MM.1S (cell line): Measurements from ENCODE around the gene CPEB4.

Source experiments
- DNase-seq: peaks from one replicate; pipeline ENCODE4 v3.0.0-alpha.2; 2015
- H2AFZ ChIP-seq: fragments of 300-600 bp; sonication (generic); 2 replicates; pipeline ENCODE4 v1.6.0; 2016; ENCODE audit warnings: antibody characterized with exemption, low read length
- H3F3A ChIP-seq: fragments of 300-600 bp; sonication (generic); 2 replicates; pipeline ENCODE4 v1.6.1; 2016; ENCODE audit warnings: mild to moderate bottlenecking, antibody characterized with exemption, low read length, moderate library complexity, mixed read lengths; ENCODE audit not compliant: insufficient read depth
- H3K27ac ChIP-seq: fragments of 300-600 bp; sonication (generic); 2 replicates; pipeline ENCODE4 v1.5.1; 2016; ENCODE audit warnings: mild to moderate bottlenecking, low read length
- H3K27me3 ChIP-seq: fragments of 300-600 bp; sonication (generic); replicated peaks from 2 replicates; pipeline ENCODE4 v1.6.0; 2016; ENCODE audit warnings: low read length; ENCODE audit not compliant: insufficient read depth
- H3K36me3 ChIP-seq: fragments of 300-600 bp; sonication (generic); replicated peaks from 2 replicates; pipeline ENCODE4 v1.6.1; 2016; ENCODE audit warnings: mild to moderate bottlenecking, low read length, mixed read lengths; ENCODE audit not compliant: insufficient read depth
- H3K4me1 ChIP-seq: fragments of 300-600 bp; sonication (generic); 2 replicates; pipeline ENCODE4 v1.6.1; 2016; ENCODE audit warnings: low read length, mixed read lengths
- H3K4me2 ChIP-seq: fragments of 300-600 bp; sonication (generic); 2 replicates; pipeline ENCODE4 v1.6.0; 2016; ENCODE audit warnings: low read depth, low read length
- H3K4me3 ChIP-seq: fragments of 300-600 bp; sonication (generic); 2 replicates; pipeline ENCODE4 v1.5.1; 2016; ENCODE audit warnings: low read length, mixed read lengths
- H3K79me2 ChIP-seq: fragments of 300-600 bp; sonication (generic); 2 replicates; pipeline ENCODE4 v1.6.1; 2016; ENCODE audit warnings: mixed run types, low read length, mixed read lengths
- H3K9ac ChIP-seq: fragments of 300-600 bp; sonication (generic); 2 replicates; pipeline ENCODE4 v1.6.1; 2016; ENCODE audit warnings: low read length, mixed read lengths
- H3K9me2 ChIP-seq: fragments of 300-600 bp; sonication (generic); replicated peaks from 2 replicates; pipeline ENCODE4 v1.6.1; 2016; ENCODE audit warnings: mild to moderate bottlenecking, low read length, mixed read lengths; ENCODE audit not compliant: insufficient read depth
- H3K9me3 ChIP-seq: fragments of 300-600 bp; sonication (generic); replicated peaks from 2 replicates; pipeline ENCODE4 v1.6.1; 2016; ENCODE audit warnings: mild to moderate bottlenecking, low read length, mixed read lengths; ENCODE audit not compliant: insufficient read depth
- H4K20me1 ChIP-seq: fragments of 300-600 bp; sonication (generic); 2 replicates; pipeline ENCODE4 v1.6.1; 2016; ENCODE audit warnings: mild to moderate bottlenecking, low read length, moderate library complexity, mixed read lengths; ENCODE audit not compliant: insufficient read depth
- CTCF ChIP-seq: fragments of 300-600 bp; sonication (generic); IDR thresholded peaks from 2 replicates; pipeline ENCODE4 v1.5.1; 2016; ENCODE audit warnings: antibody characterized with exemption, low read length, mixed read lengths
- EZH2 ChIP-seq: fragments of 300-600 bp; sonication (generic); optimal IDR thresholded peaks from 2 replicates; pipeline ENCODE3; 2017; ENCODE audit warnings: low read depth, mild to moderate bottlenecking, antibody characterized with exemption, low read length, mixed read lengths
- EZH2phosphoT487 ChIP-seq: fragments of 300-600 bp; sonication (generic); IDR thresholded peaks from 2 replicates; pipeline ENCODE4 v1.6.1; 2018; ENCODE audit warnings: antibody characterized with exemption, low read length

CPEB4 gene

GRCh38 chr5:173895401-173896165 is 7.4 kb downstream of the CPEB4 start:
- no peak for DNase-seq
- H3K79me2 ChIP-seq: peaks cover 100% of the 10 kb centered on the region
- no peak for TF ChIP-seq EZH2
- TF ChIP-seq CTCF: no peak
- no peak for TF ChIP-seq EZH2phosphoT487
- peak overlapping the region; percentile 57 for H3K4me3 ChIP-seq
- no peak overlapping the region for H2AFZ ChIP-seq
- peak overlapping the region; percentile 85 for H3K27ac ChIP-seq
- peak overlapping the region; percentile 62 for H3K9ac ChIP-seq
- H3K4me1 ChIP-seq: peaks cover 28% of the 10 kb centered on the region
- no peaks in the 10 kb centered on the region for H3K9me3 ChIP-seq
- peaks cover 65% of the 10 kb centered on the region for H3F3A ChIP-seq
- peak overlapping the region; percentile 74 for H3K4me2 ChIP-seq
- no peaks in the 10 kb centered on the region for H3K9me2 ChIP-seq
- no peaks in the 10 kb centered on the region for H3K27me3 ChIP-seq
- H4K20me1 ChIP-seq: no peaks in the 10 kb centered on the region; the same call in 1 of the 2 replicates
- peaks cover 7% of the 10 kb centered on the region for H3K36me3 ChIP-seq

GRCh38 chr5:173896631-173897030 is 8.5 kb downstream of the CPEB4 start:
- Histone ChIP-seq H3K9me2 (no peaks in the 10 kb centered on the region), H3K4me2 (peak overlapping the region; percentile 74), H3K4me1 (peaks cover 39% of the 10 kb centered on the region), H4K20me1 (no peaks in the 10 kb centered on the region; the same call in 1 of the 2 replicates), H3K27me3 (no peaks in the 10 kb centered on the region), H2AFZ (no peak overlapping the region), H3K36me3 (peaks cover 3% of the 10 kb centered on the region), H3F3A (peaks cover 65% of the 10 kb centered on the region), H3K79me2 (peaks cover 100% of the 10 kb centered on the region), H3K4me3 (peak overlapping the region; percentile 57), H3K9me3 (no peaks in the 10 kb centered on the region), H3K9ac (peak overlapping the region; percentile 62), H3K27ac (peak overlapping the region; percentile 85; the same call in 1 of the 2 replicates)
- DNase-seq: no peak
- TF ChIP-seq CTCF: no peak

GRCh38 chr5:173901705-173902104 is 13.6 kb downstream of the CPEB4 start:
- no peaks in the 10 kb centered on the region for H3K27me3 ChIP-seq
- TF ChIP-seq EZH2 (no peak), EZH2phosphoT487 (no peak), CTCF (no peak)
- peak overlapping the region; percentile 90 for H3K27ac ChIP-seq
- H3K4me2 ChIP-seq: peak overlapping the region; percentile 90
- peaks cover 100% of the 10 kb centered on the region for H3K79me2 ChIP-seq
- DNase-seq: no peak
- no peaks in the 10 kb centered on the region; the same call in 1 of the 2 replicates for H4K20me1 ChIP-seq
- no peaks in the 10 kb centered on the region for H3K9me2 ChIP-seq
- H3K4me1 ChIP-seq: peaks cover 69% of the 10 kb centered on the region
- H3F3A ChIP-seq: peaks cover 74% of the 10 kb centered on the region
- H2AFZ ChIP-seq: no peak overlapping the region
- no peaks in the 10 kb centered on the region; the same call in 1 of the 2 replicates for H3K36me3 ChIP-seq
- H3K9me3 ChIP-seq: no peaks in the 10 kb centered on the region
- peak overlapping the region; percentile 55; the same call in 1 of the 2 replicates for H3K9ac ChIP-seq
- peak overlapping the region; percentile 36 for H3K4me3 ChIP-seq
